CD8-positive, alpha-beta memory T cell (primary cell): ENCODE data around the gene KIAA1586. TPM values are rescaled to one million over a fixed set of nuclear protein-coding genes. Genes with fewer than 3 reads are reported as not detected.
"Not testable (repeated sequence)": the region's sequence is repeated elsewhere in the genome, so short reads cannot be mapped to it uniquely, and the experiment has no call there.

Experiments used
- CTCF ChIA-PET: fragments of 350-600 bp; sonication (Branson Sonifier 250); formaldehyde crosslinking; loops from one replicate; lab custom pipeline; 2021; ENCODE audit warnings: antibody characterized with exemption; lab: Charles Lee
- POLR2A ChIA-PET: fragments of 350-600 bp; sonication (Branson Sonifier 250); formaldehyde crosslinking; loops from one replicate; lab custom pipeline; 2021; ENCODE audit warnings: antibody characterized with exemption; lab: Charles Lee
- DNase-seq, 5 donors: peaks; one replicate each; pipeline versions ENCODE4 v3.0.0 to v3.0.0-alpha.2; 2020 to 2022; ENCODE audit warnings: mixed read lengths in 1 of 5
- H3K27ac ChIP-seq: one replicate; pipeline ENCODE4 v1.7.0; 2013; ENCODE audit warnings: low read depth, mild to moderate bottlenecking, low read length, moderate library complexity
- H3K27me3 ChIP-seq: 2 replicates; pipeline ENCODE4 v1.7.0; 2013; ENCODE audit warnings: low read length, mild to moderate bottlenecking; ENCODE audit not compliant: insufficient read depth, poor library complexity, severe bottlenecking
- H3K36me3 ChIP-seq: 2 replicates; pipeline ENCODE4 v1.7.0; 2013; ENCODE audit warnings: mild to moderate bottlenecking, low read length, moderate library complexity; ENCODE audit not compliant: insufficient read depth
- H3K4me1 ChIP-seq: 2 replicates; pipeline ENCODE4 v1.7.0; 2013; ENCODE audit warnings: mild to moderate bottlenecking, low read length, moderate library complexity; ENCODE audit not compliant: insufficient read depth
- H3K4me3 ChIP-seq: 2 replicates; pipeline ENCODE4 v1.7.0; 2013; ENCODE audit warnings: mild to moderate bottlenecking, low read length
- H3K9me3 ChIP-seq: 2 replicates; pipeline ENCODE4 v1.7.0; 2013; ENCODE audit warnings: mild to moderate bottlenecking, low read length
- H3K27ac Mint-ChIP-seq, 8 donors: one replicate each; pipeline ENCODE4 v1.8.0; 2020 to 2021; ENCODE audit warnings: mixed read lengths in 8 of 8, mild to moderate bottlenecking in 6 of 8, inconsistent platforms in 3 of 8, moderate library complexity in 3 of 8
- H3K27me3 Mint-ChIP-seq, 2 donors: one replicate each; pipeline ENCODE4 v1.8.0; 2020 to 2021; ENCODE audit warnings: mixed read lengths in 2 of 2, mild to moderate bottlenecking in 1 of 2, moderate library complexity in 1 of 2
- H3K36me3 Mint-ChIP-seq, 3 donors: one replicate each; pipeline ENCODE4 v1.8.0; 2020 to 2021; ENCODE audit warnings: mixed read lengths in 3 of 3, inconsistent platforms in 1 of 3, mild to moderate bottlenecking in 1 of 3
- H3K4me1 Mint-ChIP-seq, 3 donors: one replicate each; pipeline ENCODE4 v1.8.0; 2020 to 2021; ENCODE audit warnings: mixed read lengths in 3 of 3, inconsistent platforms in 1 of 3, mild to moderate bottlenecking in 1 of 3
- H3K4me3 Mint-ChIP-seq, 7 donors: one replicate each; pipeline ENCODE4 v1.8.0; 2020 to 2021; ENCODE audit warnings: mixed read lengths in 7 of 7, mild to moderate bottlenecking in 6 of 7, moderate library complexity in 4 of 7, inconsistent platforms in 2 of 7
- H3K9me3 Mint-ChIP-seq, 5 donors: one replicate each; pipeline ENCODE4 v1.8.0; 2020 to 2022; ENCODE audit warnings: mixed read lengths in 5 of 5, mild to moderate bottlenecking in 3 of 5, moderate library complexity in 2 of 5, inconsistent platforms in 1 of 5
- polyA plus RNA-seq: library from polyadenylated mRNA; unstranded; fragments of 300-500 nt; fragmentation: Illumina TruSeq; gene quantifications from one replicate; pipeline ENCODE4 v1.2.3, GENCODE V29; 2021
- total RNA-seq, 2 experiments: library from RNA; stranded (reverse); gene quantifications; one replicate each; pipeline ENCODE4 v1.2.3, GENCODE V29; 2021

The KIAA1586 gene
- total and polyA plus RNA-seq, 3 experiments from 2014 or later, result 8.1 to 19.0 (median 18.5) TPM

DNA sequence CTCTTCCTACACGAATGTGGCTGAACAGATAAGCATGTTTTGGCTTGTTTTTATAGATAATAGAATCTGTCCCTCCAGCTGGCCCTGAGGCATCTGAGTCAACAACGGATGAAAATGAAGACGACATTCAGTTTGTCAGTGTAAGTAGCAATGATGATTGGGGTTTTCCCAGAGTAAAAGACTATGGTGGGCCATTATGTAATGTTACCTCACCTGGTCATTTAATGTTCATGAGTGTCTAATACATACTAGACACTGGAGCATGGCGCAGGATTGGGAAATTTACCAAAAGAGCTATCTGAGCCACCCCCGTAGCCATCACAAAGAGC lies 728 bp downstream of the KIAA1586 start:
- peaks cover 3 to 33% (median 3%) of the 10 kb centered on the region in 3 donors for H3K36me3 Mint-ChIP-seq
- H3K27me3 Mint-ChIP-seq, CTCF ChIA-PET, H3K9me3 Mint-ChIP-seq, H3K9me3 ChIP-seq, H3K27me3 ChIP-seq, H3K4me3 Mint-ChIP-seq, POLR2A ChIA-PET, H3K4me3 ChIP-seq, H3K27ac Mint-ChIP-seq, H3K36me3 ChIP-seq, H3K27ac ChIP-seq, DNase-seq: not testable (repeated sequence)
- peaks cover 30 to 40% (median 31%) of the 10 kb centered on the region in 3 donors for H3K4me1 Mint-ChIP-seq
- H3K4me1 ChIP-seq, result peaks cover 19% of the 10 kb centered on the region

DNA sequence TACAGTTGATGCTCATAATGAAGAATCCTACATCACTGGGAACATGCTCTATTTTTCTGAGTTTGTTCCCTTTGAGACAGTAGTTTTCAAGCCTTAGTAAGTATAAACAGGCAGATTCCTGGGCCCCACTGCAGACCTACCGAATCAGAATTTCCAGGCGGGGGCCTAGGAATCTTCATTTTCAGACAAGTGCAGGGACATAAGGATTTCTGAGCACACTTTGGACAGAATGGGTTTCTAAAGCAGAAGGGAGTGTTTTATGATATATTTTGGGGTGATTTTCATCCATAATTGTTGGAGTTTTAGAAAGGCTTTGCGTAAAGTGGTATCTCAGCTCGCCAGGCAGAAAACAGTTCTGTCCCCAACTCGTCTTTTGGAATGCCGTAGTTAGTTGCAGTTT lies 1.4 kb downstream of the KIAA1586 start:
- Mint-ChIP-seq H3K27ac (peak overlapping the region in 6 of 8 donors; percentile 24 to 69 (median 59)), H3K4me1 (peaks cover 30 to 40% (median 31%) of the 10 kb centered on the region in 3 donors), H3K4me3 (peak overlapping the region in 6 of 7 donors; percentile 34 to 72 (median 58)), H3K36me3 (peaks cover 3 to 38% (median 3%) of the 10 kb centered on the region in 3 donors)
- DNase-seq, H3K9me3 Mint-ChIP-seq, H3K27me3 Mint-ChIP-seq, POLR2A ChIA-PET, CTCF ChIA-PET, H3K4me3 ChIP-seq, H3K27me3 ChIP-seq, H3K36me3 ChIP-seq, H3K9me3 ChIP-seq: not testable (repeated sequence)
- H3K27ac ChIP-seq, result peak overlapping the region; percentile 4
- peaks cover 19% of the 10 kb centered on the region for H3K4me1 ChIP-seq

DNA sequence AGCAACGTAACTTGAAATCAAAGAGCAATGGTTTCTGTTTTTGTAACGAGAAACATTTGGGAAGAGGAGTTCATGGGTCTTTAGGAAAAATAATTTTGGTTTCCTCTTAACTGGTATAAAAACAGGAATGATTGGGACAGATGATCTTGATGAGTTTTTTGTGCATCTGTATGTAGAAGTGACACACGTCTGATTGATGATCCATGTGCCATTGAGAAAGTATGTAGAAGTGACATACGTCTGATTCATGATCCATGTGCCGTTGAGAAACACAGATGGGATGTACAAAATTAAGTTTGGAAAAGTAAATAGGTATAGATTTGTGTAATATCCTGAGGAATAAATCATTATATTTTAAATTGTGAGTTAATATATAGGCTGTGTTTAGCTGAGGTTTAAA lies 2.1 kb downstream of the KIAA1586 start:
- H3K36me3 ChIP-seq, result peaks cover 5% of the 10 kb centered on the region
- peak overlapping the region in 6 of 7 donors; percentile 34 to 72 (median 58) for H3K4me3 Mint-ChIP-seq
- no peaks in the 10 kb centered on the region for H3K27me3 Mint-ChIP-seq
- H3K27me3 ChIP-seq, result no peaks in the 10 kb centered on the region
- peak overlapping the region in 3 of 8 donors; percentile 24 to 64 (median 36) for H3K27ac Mint-ChIP-seq
- peaks cover 30 to 40% (median 31%) of the 10 kb centered on the region in 3 donors for H3K4me1 Mint-ChIP-seq
- peak overlapping the region; percentile 4 for H3K27ac ChIP-seq
- peaks cover 19% of the 10 kb centered on the region for H3K4me1 ChIP-seq
- ChIA-PET POLR2A (no interaction called here), CTCF (no interaction called here)
- no peak for DNase-seq
- no peaks in the 10 kb centered on the region for H3K9me3 Mint-ChIP-seq
- H3K36me3 Mint-ChIP-seq, result peaks cover 3 to 45% (median 6%) of the 10 kb centered on the region in 3 donors
- H3K4me3 ChIP-seq, result no peak overlapping the region
- H3K9me3 ChIP-seq, result no peaks in the 10 kb centered on the region

DNA sequence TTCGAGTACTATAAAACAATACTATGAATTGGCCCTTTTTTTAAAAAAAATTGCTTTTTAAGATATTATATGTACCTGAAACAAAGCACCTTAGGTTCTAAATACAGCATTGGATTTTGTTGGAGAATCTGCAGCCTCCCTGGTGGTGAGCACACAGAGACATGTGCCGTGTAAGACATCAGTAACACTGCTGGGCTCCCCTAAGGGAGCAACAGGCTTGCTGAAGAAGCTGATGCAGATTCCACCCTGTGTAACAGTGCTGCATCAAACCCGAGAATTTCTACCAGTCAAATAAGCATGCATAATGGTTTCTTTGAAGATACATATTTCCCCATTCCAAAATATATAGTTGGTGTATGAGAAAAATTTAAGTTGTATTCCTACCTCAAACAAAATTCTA lies 17.4 kb downstream of the KIAA1586 start:
- Histone ChIP-seq H3K36me3 (no peaks in the 10 kb centered on the region), H3K9me3 (no peaks in the 10 kb centered on the region), H3K27me3 (no peaks in the 10 kb centered on the region), H3K27ac (no peak overlapping the region), H3K4me1 (no peaks in the 10 kb centered on the region), H3K4me3 (no peak overlapping the region)
- no peaks in the 10 kb centered on the region for H3K27me3 Mint-ChIP-seq
- no peak for DNase-seq
- CTCF ChIA-PET, result no interaction called here
- no peaks in the 10 kb centered on the region for H3K9me3 Mint-ChIP-seq
- H3K36me3 Mint-ChIP-seq, result peaks cover 0 to 48% (median 18%) of the 10 kb centered on the region in 3 donors
- H3K4me3 Mint-ChIP-seq, result no peak overlapping the region
- POLR2A ChIA-PET, result no interaction called here
- H3K27ac Mint-ChIP-seq, result no peak overlapping the region
- peaks cover 0 to 2% (median 0%) of the 10 kb centered on the region in 3 donors for H3K4me1 Mint-ChIP-seq

DNA sequence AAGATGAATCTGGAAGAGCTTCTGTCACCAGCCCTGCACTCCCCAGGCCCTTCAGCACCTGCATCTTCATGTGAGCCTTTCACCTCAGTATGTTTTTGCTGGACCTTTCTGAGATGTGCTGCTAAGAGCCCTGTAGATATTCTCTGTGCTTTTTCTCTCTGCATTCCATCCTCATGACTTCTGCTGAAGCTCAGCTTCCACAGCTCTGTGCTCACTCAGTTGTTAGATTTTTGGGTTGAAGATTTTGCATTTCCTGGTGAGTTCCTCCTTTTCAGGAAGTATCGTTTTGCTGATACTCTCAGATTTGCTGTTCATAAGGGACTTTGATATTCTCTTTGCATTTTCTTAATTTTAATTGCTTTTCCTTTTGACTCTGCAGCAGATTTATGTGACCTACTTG lies 18.3 kb downstream of the KIAA1586 start:
- ChIA-PET POLR2A (no interaction called here), CTCF (no interaction called here)
- no peaks in the 10 kb centered on the region for H3K9me3 ChIP-seq
- H3K27me3 ChIP-seq, result no peaks in the 10 kb centered on the region
- H3K36me3 Mint-ChIP-seq, result peaks cover 0 to 44% (median 16%) of the 10 kb centered on the region in 3 donors
- peaks cover 0 to 2% (median 0%) of the 10 kb centered on the region in 3 donors for H3K4me1 Mint-ChIP-seq
- no peaks in the 10 kb centered on the region for H3K27me3 Mint-ChIP-seq
- H3K27ac ChIP-seq, result no peak overlapping the region
- no peaks in the 10 kb centered on the region for H3K4me1 ChIP-seq
- no peak overlapping the region for H3K4me3 Mint-ChIP-seq
- no peaks in the 10 kb centered on the region for H3K9me3 Mint-ChIP-seq
- no peaks in the 10 kb centered on the region for H3K36me3 ChIP-seq
- H3K27ac Mint-ChIP-seq, result peak overlapping the region in 1 of 8 donors; percentile 24
- no peak overlapping the region for H3K4me3 ChIP-seq
- no peak for DNase-seq

DNA sequence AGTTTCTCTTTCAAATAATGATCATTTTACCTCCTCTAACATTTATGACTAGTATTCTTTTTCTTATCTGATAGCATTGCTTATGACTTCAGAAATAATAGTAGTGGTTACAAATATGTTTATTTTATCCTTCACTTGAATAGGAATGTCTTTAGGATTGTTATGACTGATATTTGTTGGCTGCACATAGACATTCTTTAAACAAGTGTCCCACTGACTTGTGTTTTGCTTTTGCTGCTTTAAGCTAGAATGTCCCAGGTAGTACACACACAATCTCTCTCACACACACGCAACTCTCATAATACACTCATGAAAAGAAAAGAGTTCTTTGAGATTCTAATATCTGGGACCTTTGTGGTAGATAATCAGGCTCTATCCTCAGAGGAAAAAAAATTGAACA lies 21.6 kb downstream of the KIAA1586 start:
- no peaks in the 10 kb centered on the region for H3K4me1 ChIP-seq
- no peaks in the 10 kb centered on the region for H3K36me3 ChIP-seq
- H3K4me1 Mint-ChIP-seq, result peaks cover 0 to 2% (median 0%) of the 10 kb centered on the region in 3 donors
- POLR2A ChIA-PET, result no interaction called here
- CTCF ChIA-PET, result no interaction called here
- no peaks in the 10 kb centered on the region for H3K9me3 ChIP-seq
- no peak overlapping the region for H3K4me3 ChIP-seq
- no peak overlapping the region for H3K27ac Mint-ChIP-seq
- no peak overlapping the region for H3K27ac ChIP-seq
- no peak for DNase-seq
- H3K36me3 Mint-ChIP-seq, result peaks cover 0 to 28% (median 8%) of the 10 kb centered on the region in 3 donors
- no peaks in the 10 kb centered on the region for H3K27me3 ChIP-seq
- no peaks in the 10 kb centered on the region for H3K27me3 Mint-ChIP-seq
- H3K9me3 Mint-ChIP-seq, result no peaks in the 10 kb centered on the region
- H3K4me3 Mint-ChIP-seq, result no peak overlapping the region

DNA sequence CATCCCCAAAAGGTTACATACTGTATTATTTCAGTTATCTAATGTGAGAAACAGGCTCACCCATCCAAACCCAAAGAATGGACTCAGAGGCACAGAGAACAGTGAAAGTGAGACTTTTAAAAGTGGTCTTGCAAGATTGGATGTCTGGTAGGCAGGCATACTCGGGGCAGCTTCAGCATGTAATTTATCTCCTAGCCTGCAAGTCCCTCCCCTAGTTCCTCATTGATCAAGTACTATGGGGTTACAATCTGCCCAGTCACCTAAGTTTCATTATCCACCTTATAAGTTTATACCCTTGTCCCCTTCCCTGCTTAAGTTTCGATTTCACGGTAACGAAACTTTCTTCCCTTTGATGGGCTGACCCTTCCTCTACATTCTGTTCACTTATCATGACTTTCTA lies 22.7 kb downstream of the KIAA1586 start:
- H3K27me3 ChIP-seq, result no peaks in the 10 kb centered on the region
- CTCF ChIA-PET, result no interaction called here
- H3K4me3 Mint-ChIP-seq, result no peak overlapping the region
- peaks cover 0 to 28% (median 10%) of the 10 kb centered on the region in 3 donors for H3K36me3 Mint-ChIP-seq
- no peaks in the 10 kb centered on the region for H3K4me1 ChIP-seq
- POLR2A ChIA-PET, result no interaction called here
- no peaks in the 10 kb centered on the region for H3K9me3 ChIP-seq
- H3K4me1 Mint-ChIP-seq, result peaks cover 0 to 2% (median 0%) of the 10 kb centered on the region in 3 donors
- H3K27me3 Mint-ChIP-seq, result no peaks in the 10 kb centered on the region
- H3K27ac ChIP-seq, result peak overlapping the region; percentile 28
- H3K4me3 ChIP-seq, result no peak overlapping the region
- H3K36me3 ChIP-seq, result no peaks in the 10 kb centered on the region
- no peak overlapping the region for H3K27ac Mint-ChIP-seq
- H3K9me3 Mint-ChIP-seq, result no peaks in the 10 kb centered on the region
- DNase-seq, result no peak

DNA sequence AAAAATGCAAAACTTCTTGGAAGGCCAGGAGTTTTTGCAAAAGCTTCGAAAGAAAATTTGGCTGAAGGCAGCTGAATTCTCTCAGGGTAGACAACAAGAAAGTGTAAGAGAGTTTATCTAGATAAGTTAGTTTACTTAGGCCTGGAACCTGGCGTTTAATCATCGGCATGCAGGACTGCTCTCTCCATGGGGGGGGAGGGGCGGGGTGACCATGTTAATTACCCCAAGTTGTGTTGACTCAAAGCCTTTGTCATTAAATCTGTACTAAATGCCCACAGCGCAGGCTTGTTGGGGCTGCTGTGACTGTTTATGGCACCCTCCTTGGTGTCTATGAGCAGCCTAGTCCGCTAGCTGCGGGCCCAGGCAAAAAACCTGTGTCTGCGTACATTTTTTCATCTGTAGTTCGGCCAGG lies 23.4 kb downstream of the KIAA1586 start:
- Histone ChIP-seq H3K4me1 (no peaks in the 10 kb centered on the region), H3K27ac (no peak overlapping the region), H3K27me3 (no peaks in the 10 kb centered on the region), H3K4me3 (no peak overlapping the region), H3K36me3 (no peaks in the 10 kb centered on the region), H3K9me3 (no peaks in the 10 kb centered on the region)
- POLR2A ChIA-PET, result no interaction called here
- H3K36me3 Mint-ChIP-seq, result peaks cover 0 to 21% (median 10%) of the 10 kb centered on the region in 3 donors
- no peaks in the 10 kb centered on the region for H3K27me3 Mint-ChIP-seq
- H3K9me3 Mint-ChIP-seq, result no peaks in the 10 kb centered on the region
- H3K4me3 Mint-ChIP-seq, result no peak overlapping the region
- no peak overlapping the region for H3K27ac Mint-ChIP-seq
- CTCF ChIA-PET, result no interaction called here
- peaks cover 0 to under 1% (median 0%) of the 10 kb centered on the region in 3 donors for H3K4me1 Mint-ChIP-seq
- no peak for DNase-seq
